ENCODE measurements around the gene GLTPD2. TPM values are rescaled to one million over a fixed set of nuclear protein-coding genes. Genes with fewer than 3 reads are reported as not detected.

The GLTPD2 gene
- total RNA-seq, 2 donors from 2014 or later, result not detected

DNA sequence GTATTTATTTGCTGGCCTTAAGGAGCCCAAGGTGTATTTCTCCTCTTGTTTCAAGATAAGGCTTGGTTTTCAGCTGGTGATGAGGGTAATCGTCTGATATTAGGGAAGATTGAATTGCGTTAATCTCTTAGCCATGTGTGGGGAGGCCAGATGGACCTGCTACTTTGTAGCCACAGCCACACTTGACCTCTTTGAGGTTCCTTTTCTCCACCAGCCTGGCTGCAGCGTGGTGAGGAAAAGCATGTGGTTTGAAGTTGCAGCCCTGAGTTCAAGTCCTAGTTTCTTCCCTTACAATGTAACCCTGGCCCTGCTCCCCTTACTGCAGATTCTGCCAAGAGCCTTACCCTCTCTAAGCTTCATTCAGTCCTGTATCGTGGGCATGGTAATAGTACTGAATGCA, 47.5 kb downstream of the GLTPD2 start:
- Histone ChIP-seq H3K27me3 (no peaks in the 10 kb centered on the region), H3K9me3 (no peaks in the 10 kb centered on the region), H3K27ac (no peak overlapping the region), H3K36me3 (no peaks in the 10 kb centered on the region), H3K4me1 (peaks cover 0 to 52% of the 10 kb centered on the region in 2 donors), H3K4me3 (no peak overlapping the region)
- TF ChIP-seq, protein P1, sequence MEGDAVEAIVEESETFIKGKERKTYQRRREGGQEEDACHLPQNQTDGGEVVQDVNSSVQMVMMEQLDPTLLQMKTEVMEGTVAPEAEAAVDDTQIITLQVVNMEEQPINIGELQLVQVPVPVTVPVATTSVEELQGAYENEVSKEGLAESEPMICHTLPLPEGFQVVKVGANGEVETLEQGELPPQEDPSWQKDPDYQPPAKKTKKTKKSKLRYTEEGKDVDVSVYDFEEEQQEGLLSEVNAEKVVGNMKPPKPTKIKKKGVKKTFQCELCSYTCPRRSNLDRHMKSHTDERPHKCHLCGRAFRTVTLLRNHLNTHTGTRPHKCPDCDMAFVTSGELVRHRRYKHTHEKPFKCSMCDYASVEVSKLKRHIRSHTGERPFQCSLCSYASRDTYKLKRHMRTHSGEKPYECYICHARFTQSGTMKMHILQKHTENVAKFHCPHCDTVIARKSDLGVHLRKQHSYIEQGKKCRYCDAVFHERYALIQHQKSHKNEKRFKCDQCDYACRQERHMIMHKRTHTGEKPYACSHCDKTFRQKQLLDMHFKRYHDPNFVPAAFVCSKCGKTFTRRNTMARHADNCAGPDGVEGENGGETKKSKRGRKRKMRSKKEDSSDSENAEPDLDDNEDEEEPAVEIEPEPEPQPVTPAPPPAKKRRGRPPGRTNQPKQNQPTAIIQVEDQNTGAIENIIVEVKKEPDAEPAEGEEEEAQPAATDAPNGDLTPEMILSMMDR (IDR thresholded peaks at IDR 0.05), result no peak
- DNase-seq (ENCODE audit: low spot score), result no peak

DNA sequence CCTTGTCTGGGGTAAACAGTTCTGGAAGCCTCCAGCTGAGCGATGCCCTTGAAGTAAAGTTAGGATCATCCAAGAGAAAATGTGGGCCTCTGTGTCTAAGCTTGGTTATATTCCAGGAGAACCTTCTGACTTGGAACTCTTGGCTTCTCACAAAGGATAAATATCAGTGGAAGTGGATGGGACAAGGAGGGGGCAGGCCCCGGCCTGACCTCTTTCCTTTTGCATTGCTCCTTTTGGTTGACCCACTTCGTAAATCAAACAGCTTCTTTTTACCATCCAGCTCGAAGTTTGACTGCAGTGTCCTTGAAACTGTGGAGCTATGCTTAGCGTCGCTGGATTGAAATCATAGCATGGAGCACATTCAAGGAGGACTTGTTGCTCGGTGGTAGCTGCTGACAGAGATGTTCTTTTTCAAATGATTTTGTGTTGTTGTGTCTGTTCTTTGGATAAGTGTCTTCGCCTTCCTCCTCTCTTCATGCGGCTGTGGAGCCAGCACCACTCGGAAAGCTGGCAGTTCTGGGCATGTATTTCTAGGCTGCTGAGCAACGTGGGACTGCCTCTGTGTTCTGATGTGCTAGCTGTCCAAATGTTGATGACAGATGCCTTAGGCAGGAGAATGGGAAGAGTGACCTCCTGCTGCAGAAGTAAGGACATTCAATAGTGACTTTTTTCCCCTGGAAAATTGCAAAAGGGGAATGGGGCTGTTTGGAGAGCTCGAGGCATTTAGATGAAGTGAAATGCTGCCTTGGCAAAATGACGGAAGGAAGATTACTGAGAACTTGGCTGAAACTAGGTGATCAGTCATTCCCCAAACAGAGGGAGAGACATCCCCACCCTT, 48.9 kb downstream of the GLTPD2 start:
- H3K4me3 ChIP-seq, result no peak overlapping the region
- TF ChIP-seq, protein P1 (IDR thresholded peaks at IDR 0.05), result peak in 1 of 2 donors; percentile 35
- no peak for DNase-seq (ENCODE audit: low spot score)
- peaks cover 0 to 52% of the 10 kb centered on the region in 2 donors for H3K4me1 ChIP-seq
- no peaks in the 10 kb centered on the region for H3K27me3 ChIP-seq
- H3K9me3 ChIP-seq, result no peaks in the 10 kb centered on the region
- H3K27ac ChIP-seq, result peak overlapping the region; percentile 61 to 67
- no peaks in the 10 kb centered on the region for H3K36me3 ChIP-seq

DNA sequence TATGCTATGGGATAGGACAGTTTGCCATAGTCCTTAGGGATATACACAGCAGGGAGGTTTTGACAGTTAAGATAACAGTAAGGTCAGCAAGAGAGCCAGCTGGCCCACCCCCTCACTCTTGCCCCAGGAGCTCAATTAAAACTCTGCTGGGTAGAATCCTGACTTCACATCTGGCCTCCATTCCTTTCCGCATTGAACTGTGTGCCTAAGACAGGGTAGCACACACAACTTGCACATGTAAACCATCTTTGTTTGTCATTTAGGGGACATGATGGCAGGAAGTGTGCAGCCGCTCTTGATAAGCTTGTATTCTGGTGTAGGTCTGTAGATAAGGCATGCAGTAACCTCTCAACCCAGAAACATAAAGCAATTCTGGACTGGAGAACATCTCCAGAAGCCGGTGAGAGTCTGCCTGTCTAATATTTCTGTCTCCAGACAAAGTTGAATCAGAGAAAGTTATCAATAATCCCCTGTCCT, 49.6 kb downstream of the GLTPD2 start:
- no peak overlapping the region for H3K4me3 ChIP-seq
- peaks cover 0 to 52% of the 10 kb centered on the region in 2 donors for H3K4me1 ChIP-seq
- TF ChIP-seq, protein P1 (IDR thresholded peaks at IDR 0.05), result no peak
- H3K27ac ChIP-seq, result peak overlapping the region; percentile 55 to 61
- H3K36me3 ChIP-seq, result no peaks in the 10 kb centered on the region
- H3K27me3 ChIP-seq, result no peaks in the 10 kb centered on the region
- H3K9me3 ChIP-seq, result no peaks in the 10 kb centered on the region
- DNase-seq (ENCODE audit: low spot score), result no peak

DNA sequence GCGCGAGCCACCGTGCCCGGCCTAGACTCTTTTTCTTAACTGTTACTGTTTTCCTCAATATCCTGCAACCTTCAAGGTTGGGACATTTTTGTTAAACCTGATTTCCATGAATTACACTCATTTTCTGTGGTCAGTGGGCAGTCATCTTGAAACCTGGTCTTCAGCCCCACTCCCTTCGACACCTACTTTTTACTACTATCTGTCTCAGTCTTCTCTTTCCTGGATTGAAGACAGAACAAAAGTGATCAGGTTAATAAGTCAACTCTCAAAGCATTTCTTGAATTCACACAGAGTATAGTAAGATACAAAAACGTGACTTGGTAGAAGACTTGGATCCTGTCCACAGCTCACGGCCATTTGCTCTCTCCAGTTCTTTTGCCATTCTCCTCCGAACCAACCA, 50.5 kb downstream of the GLTPD2 start:
- peaks cover 0 to 45% of the 10 kb centered on the region in 2 donors for H3K4me1 ChIP-seq

More for the DNA sequence above, 50.5 kb downstream of the GLTPD2 start:
- H3K27ac ChIP-seq, result no peak overlapping the region
- TF ChIP-seq, protein P1 (IDR thresholded peaks at IDR 0.05), result no peak
- no peaks in the 10 kb centered on the region for H3K36me3 ChIP-seq
- DNase-seq (ENCODE audit: low spot score), result no peak
- H3K27me3 ChIP-seq, result no peaks in the 10 kb centered on the region
- no peak overlapping the region for H3K4me3 ChIP-seq
- H3K9me3 ChIP-seq, result no peaks in the 10 kb centered on the region

Other genes starting within 250 kb of the GLTPD2 start
- gene MYBBP1A, start 233.6 kb upstream of the GLTPD2 start, total RNA-seq, result 10 to 100 TPM; 19.6 to 25.8 TPM
- gene GGT6, start 228.4 kb upstream of the GLTPD2 start, total RNA-seq, result not detected
- gene SMTNL2, start 204.4 kb upstream of the GLTPD2 start, total RNA-seq, result 10 to 100 TPM; 21.1 to 41.6 TPM
- gene ALOX15, start 147.3 kb upstream of the GLTPD2 start, total RNA-seq, result 10 to 100 TPM; 16.9 to 65.0 TPM
- 10 to 100 TPM; 14.6 to 22.3 TPM for gene PELP1, start 84.8 kb upstream of the GLTPD2 start, total RNA-seq
- 10 to 100 TPM in 1 of 2 donors, 1 to 10 TPM in 1; 9.0 to 22.9 TPM for gene ARRB2, start 78.3 kb upstream of the GLTPD2 start, total RNA-seq
- 10 to 100 TPM; 25.1 to 31.2 TPM for gene MED11, start 57.5 kb upstream of the GLTPD2 start, total RNA-seq
- under 1 TPM in 1 of 2 donors, not detected in 1; 0.31 TPM for gene ZMYND15, start 49.1 kb upstream of the GLTPD2 start, total RNA-seq
- 10 to 100 TPM in 1 of 2 donors, 1 to 10 TPM in 1; 5.2 to 12.4 TPM for gene CXCL16, start 49.0 kb upstream of the GLTPD2 start, total RNA-seq
- not detected for gene TM4SF5, start 17.1 kb upstream of the GLTPD2 start, total RNA-seq
- gene VMO1, start 2.6 kb upstream of the GLTPD2 start, total RNA-seq, result 1 to 10 TPM in 1 of 2 donors, not detected in 1; 3.9 TPM
- gene PSMB6, start 7.2 kb downstream of the GLTPD2 start, total RNA-seq, result 100 to 1,000 TPM; 153 to 201 TPM
- gene PLD2, start 18.2 kb downstream of the GLTPD2 start, total RNA-seq, result 1 to 10 TPM; 5.5 to 6.7 TPM
- gene MINK1, start 44.4 kb downstream of the GLTPD2 start, total RNA-seq, result 10 to 100 TPM; 20.9 to 22.2 TPM
- 1 to 10 TPM; 1.7 to 4.2 TPM for gene C17orf107, start 110.6 kb downstream of the GLTPD2 start, total RNA-seq
- gene CHRNE, start 114.1 kb downstream of the GLTPD2 start, total RNA-seq, result 100 to 1,000 TPM in 1 of 2 donors, 10 to 100 TPM in 1; 49.3 to 167 TPM
- not detected for gene GP1BA, start 143.3 kb downstream of the GLTPD2 start, total RNA-seq
- gene SLC25A11, start 151.1 kb downstream of the GLTPD2 start, total RNA-seq, result 100 to 1,000 TPM in 1 of 2 donors, 10 to 100 TPM in 1; 99.5 to 188 TPM
- 10 to 100 TPM; 66.9 to 68.6 TPM for gene RNF167, start 151.3 kb downstream of the GLTPD2 start, total RNA-seq
- gene PFN1, start 159.6 kb downstream of the GLTPD2 start, total RNA-seq, result 100 to 1,000 TPM; 218 to 425 TPM
- gene ENO3, start 162.2 kb downstream of the GLTPD2 start, total RNA-seq, result 100 to 1,000 TPM; 235 to 563 TPM
- 100 to 1,000 TPM in 1 of 2 donors, 10 to 100 TPM in 1; 83.9 to 122 TPM for gene SPAG7, start 178.9 kb downstream of the GLTPD2 start, total RNA-seq
- gene CAMTA2, start 198.7 kb downstream of the GLTPD2 start, total RNA-seq, result 10 to 100 TPM; 20.3 to 24.7 TPM
- 1 to 10 TPM; 1.7 to 2.9 TPM for gene INCA1, start 208.6 kb downstream of the GLTPD2 start, total RNA-seq
- gene KIF1C, start 209.0 kb downstream of the GLTPD2 start, total RNA-seq, result 100 to 1,000 TPM; 179 to 232 TPM
- gene SLC52A1, start 246.5 kb downstream of the GLTPD2 start, total RNA-seq, result not detected